ENCODE data around the gene LNX2.

The LNX2 gene

GRCh38 chr13:27621366-27622101 is 1.2 kb upstream of the LNX2 start, which contains the start of gene POLR1D:
Gene POLR1D, plus strand, starts transcription at chr13:27621892. Its CDS starts 92 bp downstream, at chr13:27621984.
- Histone ChIP-seq H3K4me2 (ENCODE audit: low read length) (peak within 1 kb of the TSS; percentile 84), H3K9ac (ENCODE audit: low read length) (peak within 1 kb of the TSS; percentile 92), H4K20me1 (ENCODE audit: insufficient read depth, low read length) (peaks cover 66% of the 10 kb centered on the region), H3K4me3 (ENCODE audit: low read length) (peak within 1 kb of the TSS; percentile 91), H3K4me1 (ENCODE audit: low read length) (peaks cover 51% of the 10 kb centered on the region), H3K9me3 (ENCODE audit: insufficient read depth, low read length) (no peaks in the 10 kb centered on the region), H3K79me2 (ENCODE audit: low read length) (peaks cover 96% of the 10 kb centered on the region), H3K27me3 (ENCODE audit: low read depth, low read length) (no peaks in the 10 kb centered on the region), H2AFZ (ENCODE audit: low read depth, low read length) (peak within 1 kb of the TSS; percentile 57), H3K27ac (ENCODE audit: low read length) (peak within 1 kb of the TSS; percentile 93), H3K36me3 (replicated peaks; ENCODE audit: low read depth, low read length) (peaks cover 39% of the 10 kb centered on the region)
- TF ChIP-seq EZH2phosphoT487 (IDR thresholded peaks at IDR 0.05; ENCODE audit: low read depth) (no peak), CTCF (IDR thresholded peaks at IDR 0.05; ENCODE audit: low read depth, low read length) (no peak)

- Histone ChIP-seq H3K9ac (ENCODE audit: low read length) (peak overlapping the region; percentile 85), H2AFZ (ENCODE audit: low read depth, low read length) (peak overlapping the region; percentile 30), H3K27ac (ENCODE audit: low read length) (peak overlapping the region; percentile 93), H3K4me3 (ENCODE audit: low read length) (peak overlapping the region; percentile 91), H3K27me3 (ENCODE audit: low read depth, low read length) (no peaks in the 10 kb centered on the region), H4K20me1 (ENCODE audit: insufficient read depth, low read length) (peaks cover 61% of the 10 kb centered on the region), H3K4me2 (ENCODE audit: low read length) (peak overlapping the region; percentile 84), H3K9me3 (ENCODE audit: insufficient read depth, low read length) (no peaks in the 10 kb centered on the region), H3K4me1 (ENCODE audit: low read length) (peaks cover 46% of the 10 kb centered on the region), H3K79me2 (ENCODE audit: low read length) (peaks cover 96% of the 10 kb centered on the region), H3K36me3 (replicated peaks; ENCODE audit: low read depth, low read length) (peaks cover 35% of the 10 kb centered on the region)
- TF ChIP-seq EZH2phosphoT487 (IDR thresholded peaks at IDR 0.05; ENCODE audit: low read depth), result no peak
- TF ChIP-seq CTCF (IDR thresholded peaks at IDR 0.05; ENCODE audit: low read depth, low read length), result no peak
These were observed 712 bp upstream of the LNX2 start for GRCh38 chr13:27621116-27621365.

DNA sequence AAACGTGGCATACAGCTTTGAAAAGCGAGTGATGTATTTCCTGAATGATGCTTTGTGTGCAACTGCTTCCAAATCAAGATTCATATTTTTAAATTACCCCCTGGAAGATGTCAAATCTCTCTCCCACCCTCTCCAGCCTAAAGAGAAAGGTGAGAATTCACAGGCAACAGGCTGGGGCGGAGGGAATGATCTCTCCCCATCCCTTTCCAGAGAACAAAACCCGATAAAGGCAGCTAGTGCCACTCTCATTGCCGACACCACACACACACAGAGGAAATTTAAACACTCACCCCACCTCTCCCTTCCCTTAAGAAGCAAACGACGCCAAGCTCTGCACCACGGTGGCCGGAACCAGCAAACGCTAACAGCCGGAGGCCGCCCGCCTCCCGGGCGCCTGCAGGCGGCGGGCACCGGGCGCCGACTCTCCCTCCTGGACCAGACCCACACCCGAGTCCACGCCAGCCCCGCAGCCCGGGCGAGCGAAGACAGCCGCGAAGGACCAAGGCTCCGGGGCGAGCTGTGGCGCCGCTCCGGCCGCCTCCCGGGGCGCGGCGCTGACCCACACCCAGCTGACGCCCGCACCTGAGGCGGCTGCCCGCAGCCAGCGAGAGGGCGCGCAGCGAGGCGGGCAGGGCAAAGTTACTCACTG is 477 bp downstream of the LNX2 start:
- Histone ChIP-seq H4K20me1 (ENCODE audit: insufficient read depth, low read length) (peaks cover 60% of the 10 kb centered on the region), H3K4me1 (ENCODE audit: low read length) (peaks cover 40% of the 10 kb centered on the region), H3K27ac (ENCODE audit: low read length) (peak overlapping the region; percentile 55), H3K27me3 (ENCODE audit: low read depth, low read length) (no peaks in the 10 kb centered on the region), H3K4me2 (ENCODE audit: low read length) (peak overlapping the region; percentile 87), H2AFZ (ENCODE audit: low read depth, low read length) (no peak overlapping the region), H3K4me3 (ENCODE audit: low read length) (peak overlapping the region; percentile 91), H3K79me2 (ENCODE audit: low read length) (peaks cover 95% of the 10 kb centered on the region), H3K36me3 (replicated peaks; ENCODE audit: low read depth, low read length) (peaks cover 34% of the 10 kb centered on the region), H3K9me3 (ENCODE audit: insufficient read depth, low read length) (peaks cover 2% of the 10 kb centered on the region; the same call in 1 of the 2 replicates), H3K9ac (ENCODE audit: low read length) (peak overlapping the region; percentile 79)
- TF ChIP-seq EZH2phosphoT487 (IDR thresholded peaks at IDR 0.05; ENCODE audit: low read depth), result no peak
- TF ChIP-seq CTCF (IDR thresholded peaks at IDR 0.05; ENCODE audit: low read depth, low read length), result peak; percentile 28

GRCh38 chr13:27619093-27619727 is 1.1 kb downstream of the LNX2 start:
- Histone ChIP-seq H3K27me3 (ENCODE audit: low read depth, low read length) (no peaks in the 10 kb centered on the region), H3K9ac (ENCODE audit: low read length) (peak overlapping the region; percentile 79), H4K20me1 (ENCODE audit: insufficient read depth, low read length) (peaks cover 59% of the 10 kb centered on the region), H2AFZ (ENCODE audit: low read depth, low read length) (no peak overlapping the region), H3K9me3 (ENCODE audit: insufficient read depth, low read length) (peaks cover 8% of the 10 kb centered on the region; the same call in 1 of the 2 replicates), H3K4me2 (ENCODE audit: low read length) (peak overlapping the region; percentile 87), H3K79me2 (ENCODE audit: low read length) (peaks cover 95% of the 10 kb centered on the region), H3K4me3 (ENCODE audit: low read length) (peak overlapping the region; percentile 91), H3K36me3 (replicated peaks; ENCODE audit: low read depth, low read length) (peaks cover 35% of the 10 kb centered on the region), H3K4me1 (ENCODE audit: low read length) (peaks cover 35% of the 10 kb centered on the region), H3K27ac (ENCODE audit: low read length) (0 out of 2 replicates have a peak overlapping the region, but pooled peaks have one; percentile 55)
- TF ChIP-seq EZH2phosphoT487 (IDR thresholded peaks at IDR 0.05; ENCODE audit: low read depth) (no peak), CTCF (IDR thresholded peaks at IDR 0.05; ENCODE audit: low read depth, low read length) (no peak)
